HUES64 (cell line): ENCODE data around the gene TXLNA.

ENCODE experiments used
- H3K27ac ChIP-seq: 2 replicates; pipeline ENCODE4 v1.7.0; 2013; ENCODE audit warnings: low read depth, low read length, inconsistent platforms
- H3K27me3 ChIP-seq: 2 replicates; pipeline ENCODE4 v1.6.1; 2013; ENCODE audit warnings: mild to moderate bottlenecking, low read length; ENCODE audit not compliant: insufficient read depth
- H3K36me3 ChIP-seq: 2 replicates; pipeline ENCODE4 v1.6.1; 2013; ENCODE audit warnings: mild to moderate bottlenecking, low read length; ENCODE audit not compliant: insufficient read depth
- H3K4me1 ChIP-seq: 2 replicates; pipeline ENCODE4 v1.6.1; 2013; ENCODE audit warnings: mild to moderate bottlenecking, low read length, moderate library complexity; ENCODE audit not compliant: insufficient read depth
- H3K4me3 ChIP-seq: 2 replicates; pipeline ENCODE4 v1.5.1; 2013; ENCODE audit warnings: mild to moderate bottlenecking, low read length, moderate library complexity
- H3K9ac ChIP-seq: 2 replicates; pipeline ENCODE4 v1.6.1; 2013; ENCODE audit warnings: mild to moderate bottlenecking, low read depth, low read length
- H3K9me3 ChIP-seq: 2 replicates; pipeline ENCODE4 v1.6.1; 2013; ENCODE audit warnings: low read depth, low read length; ENCODE audit not compliant: insufficient read depth
- WGBS: fragments of 150-250, 120-280 bp; methylation state at CpG from one replicate; pipeline ENCODE4 v1.1.7; 2013; ENCODE audit warnings: missing lambda C conversion rate; 5-methylcytosine and 5-hydroxymethylcytosine counted together

The TXLNA gene

DNA sequence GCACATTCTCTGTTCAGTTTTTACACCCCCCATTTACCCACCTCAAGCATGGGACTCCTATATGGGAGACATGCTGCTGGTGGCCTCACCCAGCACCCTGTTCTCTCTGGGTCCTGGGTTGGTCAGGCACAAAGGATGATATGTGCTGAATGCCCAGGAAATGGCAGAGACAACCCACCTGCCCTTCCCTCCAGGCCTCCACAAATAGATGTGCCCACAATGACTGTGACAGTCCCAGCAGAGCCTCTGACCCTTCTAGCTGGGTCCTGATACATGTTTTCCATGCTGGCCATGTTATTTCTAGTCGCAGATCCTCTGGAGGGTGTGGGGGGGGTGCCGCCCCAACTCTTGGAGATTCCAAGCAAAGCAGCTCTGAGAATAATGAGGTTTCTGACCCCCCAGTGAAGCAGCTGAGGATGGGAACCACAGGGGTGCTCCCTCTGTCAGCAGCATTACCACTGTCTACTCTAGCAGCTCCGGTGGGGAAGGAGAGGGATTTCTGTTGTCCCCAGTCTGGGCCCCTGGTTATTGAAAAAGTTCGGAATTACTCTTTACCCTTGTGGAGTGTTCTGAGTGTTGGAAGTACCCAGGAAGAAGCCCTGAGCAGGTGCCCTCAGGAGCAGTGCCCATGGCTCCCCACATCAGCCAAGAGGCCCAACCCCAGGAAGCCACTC, 19.7 kb downstream of the TXLNA start:
- no peaks in the 10 kb centered on the region for H3K9me3 ChIP-seq
- H3K4me3 ChIP-seq: no peak overlapping the region; the same call in 1 of the 2 replicates
- H3K27me3 ChIP-seq: no peaks in the 10 kb centered on the region
- H3K9ac ChIP-seq: no peak overlapping the region
- 68% methylated on average over 4 of the region's 4 CpGs for WGBS
- peaks cover 44% of the 10 kb centered on the region for H3K36me3 ChIP-seq
- no peak overlapping the region; the same call in 1 of the 2 replicates for H3K27ac ChIP-seq
- peaks cover 22% of the 10 kb centered on the region for H3K4me1 ChIP-seq

DNA sequence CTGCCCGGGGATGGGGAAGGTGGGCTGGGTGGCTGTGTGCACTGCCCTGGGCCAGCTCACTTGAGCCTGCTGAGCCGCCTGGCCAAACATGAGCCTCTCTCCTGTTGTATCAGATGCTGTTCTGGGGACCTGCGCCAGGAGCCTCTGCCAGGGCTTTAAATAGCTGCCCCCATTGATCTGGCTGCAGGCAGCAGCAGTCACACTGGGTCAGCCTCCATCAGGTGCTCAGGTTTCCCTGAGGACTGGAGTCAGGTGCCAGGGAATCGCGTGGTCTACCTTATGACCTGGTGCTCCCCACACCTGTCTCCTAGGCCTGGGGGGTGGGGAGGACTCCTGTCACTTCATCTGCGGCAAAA, 20.2 kb downstream of the TXLNA start:
- WGBS: 52% methylated on average over 5 of the region's 6 CpGs
- Histone ChIP-seq H3K4me1 (peaks cover 22% of the 10 kb centered on the region), H3K9ac (no peak overlapping the region), H3K4me3 (peak overlapping the region; percentile 59), H3K36me3 (peaks cover 39% of the 10 kb centered on the region), H3K27ac (no peak overlapping the region; the same call in 1 of the 2 replicates), H3K27me3 (no peaks in the 10 kb centered on the region), H3K9me3 (no peaks in the 10 kb centered on the region)

DNA sequence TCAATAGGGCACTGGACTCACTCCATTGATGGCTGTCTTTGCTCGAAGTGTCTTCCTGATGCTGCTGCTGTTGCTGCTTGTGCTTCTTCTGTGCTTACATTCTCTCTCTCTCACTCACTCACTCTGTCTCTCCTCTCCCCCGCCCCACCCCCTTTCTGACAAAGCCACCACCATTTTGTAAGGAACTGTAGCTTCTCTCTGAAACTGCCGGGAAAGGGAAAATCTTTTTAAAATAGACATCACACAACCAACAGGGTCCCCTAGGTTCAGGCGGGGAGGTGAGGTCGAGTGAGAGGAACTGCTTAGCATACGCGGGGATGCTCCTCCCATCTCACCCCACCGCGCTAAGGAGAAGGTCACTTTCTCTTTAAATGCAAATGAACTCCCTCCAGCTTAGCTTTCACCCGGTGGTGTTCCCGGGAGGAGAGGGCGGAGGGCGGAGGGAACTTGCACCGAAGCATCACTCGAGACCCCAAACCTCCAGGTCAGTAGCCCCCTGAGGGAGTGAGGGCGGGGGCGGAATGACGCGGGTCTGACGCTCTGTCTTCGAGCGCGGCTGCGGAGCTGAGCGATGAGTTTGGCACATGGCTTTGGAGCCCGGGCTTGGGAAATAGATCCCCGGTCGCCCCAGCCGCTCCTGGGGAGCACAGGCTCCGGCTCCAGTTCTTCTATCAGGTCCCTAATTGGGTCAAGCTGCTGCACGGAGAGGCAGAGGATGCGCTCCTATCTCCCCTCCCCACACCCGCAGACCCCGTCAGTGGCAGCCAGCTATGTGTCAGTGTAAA, 20.9 kb downstream of the TXLNA start, which contains the start of gene CCDC28B:
CCDC28B (plus strand) TSS at position 370 of the 785 bp plus-strand sequence. CDS start 1,341 bp downstream, outside the sequence.
- WGBS: under 1% methylated on average over 29 of the region's 34 CpGs
- H3K36me3 ChIP-seq: peaks cover 32% of the 10 kb centered on the region
- H3K27ac ChIP-seq: peak within 1 kb of the TSS; percentile 71; the same call in 1 of the 2 replicates
- H3K27me3 ChIP-seq: no peaks in the 10 kb centered on the region
- peak within 1 kb of the TSS; percentile 45; the same call in 1 of the 2 replicates for H3K9ac ChIP-seq
- no peaks in the 10 kb centered on the region for H3K9me3 ChIP-seq
- peak within 1 kb of the TSS; percentile 59 for H3K4me3 ChIP-seq
- H3K4me1 ChIP-seq: peaks cover 22% of the 10 kb centered on the region

DNA sequence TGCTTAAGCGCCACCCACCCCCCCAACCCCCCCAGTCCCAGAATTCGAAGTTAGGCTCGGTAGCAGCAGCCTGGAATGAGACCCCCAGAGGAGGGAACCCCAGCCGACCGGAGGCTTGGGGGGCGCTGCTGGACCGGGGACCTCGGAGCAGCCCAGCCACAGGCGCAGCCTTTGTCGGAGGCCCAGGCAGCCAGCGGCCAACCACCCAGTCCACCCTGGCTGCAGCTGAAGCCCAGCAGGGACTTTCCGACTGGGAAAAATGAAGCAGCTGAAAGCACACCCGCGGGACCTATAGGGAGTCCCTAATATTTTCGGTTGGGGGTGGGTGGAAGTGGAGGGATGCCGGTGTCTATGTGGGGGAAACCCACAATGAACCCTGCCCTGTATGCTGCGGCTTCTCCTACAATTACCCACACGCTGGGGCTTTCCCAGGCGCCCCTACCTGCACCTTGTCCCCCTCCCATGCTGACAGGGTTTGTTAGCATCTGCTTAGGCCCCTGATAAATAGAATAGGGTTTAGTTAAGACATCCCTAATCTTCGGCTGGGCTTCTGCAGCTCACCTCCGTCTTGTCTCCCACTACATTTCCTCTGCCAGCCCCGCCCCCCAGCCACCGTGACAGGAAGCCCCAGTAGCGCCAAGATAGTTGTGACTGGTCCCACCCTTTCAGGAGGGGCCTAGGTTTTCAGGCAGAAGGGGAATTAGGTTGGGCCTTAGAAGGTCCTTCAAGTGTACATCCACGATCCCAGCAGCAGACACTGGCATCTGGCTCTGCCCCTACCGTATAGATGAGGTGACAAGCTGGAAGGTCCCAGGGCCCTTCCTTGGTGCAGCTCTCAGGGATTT, 21.8 kb downstream of the TXLNA start:
- Histone ChIP-seq H3K4me1 (peaks cover 22% of the 10 kb centered on the region), H3K9me3 (no peaks in the 10 kb centered on the region), H3K9ac (no peak overlapping the region), H3K4me3 (peak overlapping the region; percentile 59), H3K36me3 (peaks cover 24% of the 10 kb centered on the region), H3K27ac (no peak overlapping the region), H3K27me3 (no peaks in the 10 kb centered on the region)
- WGBS: 6% methylated on average over 25 of the region's 26 CpGs

DNA sequence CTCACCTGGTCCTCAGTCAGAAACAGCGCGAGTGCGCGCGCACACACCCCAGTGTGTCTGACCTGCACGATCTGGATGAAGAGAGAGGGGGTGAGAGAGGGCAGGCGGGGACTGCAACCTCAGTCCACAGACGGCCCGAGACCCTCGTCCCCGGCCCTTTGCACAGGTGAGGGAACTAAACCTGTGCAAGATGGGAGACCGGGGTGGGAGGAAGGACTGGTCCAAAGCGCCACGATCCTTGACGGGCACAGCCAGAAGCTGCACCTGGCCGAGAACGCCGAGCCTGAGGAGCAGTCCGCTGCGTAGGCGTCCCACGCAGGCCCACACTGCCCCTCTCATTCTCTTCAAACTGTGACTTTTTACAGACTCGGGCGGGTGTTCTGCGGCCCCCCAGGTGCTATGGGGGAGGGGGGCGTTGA, 25.5 kb downstream of the TXLNA start:
- Histone ChIP-seq H3K36me3 (0 out of 2 replicates have a peak, but pooled peaks cover 7% of the 10 kb centered on the region), H3K4me1 (peaks cover 5% of the 10 kb centered on the region; the same call in 1 of the 2 replicates), H3K27me3 (no peaks in the 10 kb centered on the region), H3K27ac (no peak overlapping the region), H3K4me3 (peak overlapping the region; percentile 88), H3K9me3 (no peaks in the 10 kb centered on the region), H3K9ac (peak overlapping the region; percentile 42)
- WGBS: 45% methylated on average over 26 of the region's 26 CpGs

DNA sequence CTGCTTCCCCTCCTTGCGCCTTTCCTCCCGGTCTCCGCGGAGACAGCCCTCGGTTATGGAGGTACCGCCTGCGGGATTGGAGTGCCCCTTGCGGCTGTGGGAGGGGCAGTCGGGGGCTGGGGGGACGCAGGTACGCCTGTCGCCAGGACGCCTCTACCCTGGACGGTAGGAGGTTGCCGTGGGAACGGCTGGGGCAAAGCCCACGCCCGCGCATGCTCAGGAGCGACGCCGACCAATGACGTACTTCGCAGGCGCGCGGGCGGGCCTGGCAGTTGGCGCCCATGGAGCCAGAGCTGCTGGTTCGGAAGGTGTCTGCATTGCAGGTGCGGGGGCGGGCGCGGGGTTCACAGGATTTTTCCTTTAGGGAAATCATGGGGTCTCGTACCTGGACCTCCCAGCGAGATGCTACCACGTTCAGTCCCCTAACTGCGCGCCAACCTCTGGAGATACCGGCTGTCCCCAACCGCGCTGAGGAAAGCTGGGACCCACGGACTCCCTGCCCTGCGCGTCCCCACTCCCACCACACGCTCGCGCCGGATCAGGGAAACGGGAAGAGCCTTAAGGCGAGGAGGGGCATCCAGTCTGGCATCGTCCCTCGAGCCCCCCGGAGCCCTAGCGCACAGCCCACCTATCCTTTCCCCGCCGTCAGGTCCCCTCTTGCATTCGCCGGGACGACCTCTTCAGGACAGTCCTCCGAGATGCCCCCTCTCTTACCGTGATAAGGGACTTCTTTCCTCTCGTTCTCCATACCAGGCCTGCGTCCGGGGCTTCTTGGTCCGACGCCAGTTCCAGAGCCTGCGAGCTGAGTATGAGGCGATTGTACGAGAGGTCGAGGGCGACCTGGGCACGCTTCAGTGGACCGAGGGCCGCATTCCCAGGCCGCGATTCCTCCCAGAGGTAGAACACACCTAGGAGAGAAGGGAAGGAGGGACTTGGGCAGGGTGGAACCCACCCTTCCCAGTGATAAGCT, 26.2 kb downstream of the TXLNA start, which contains the start of gene IQCC:
IQCC (plus strand) TSS at position 271 of the 970 bp plus-strand sequence; CDS start at position 282, 11 bp downstream.
- H3K4me1 ChIP-seq: peaks cover 4% of the 10 kb centered on the region; the same call in 1 of the 2 replicates
- H3K9me3 ChIP-seq: no peaks in the 10 kb centered on the region
- H3K27me3 ChIP-seq: no peaks in the 10 kb centered on the region
- 3% methylated on average over 77 of the region's 77 CpGs for WGBS
- H3K4me3 ChIP-seq: peak within 1 kb of the TSS; percentile 88
- H3K36me3 ChIP-seq: 0 out of 2 replicates have a peak, but pooled peaks cover 7% of the 10 kb centered on the region
- H3K27ac ChIP-seq: no peak within 1 kb of the TSS
- peak within 1 kb of the TSS; percentile 87 for H3K9ac ChIP-seq

DNA sequence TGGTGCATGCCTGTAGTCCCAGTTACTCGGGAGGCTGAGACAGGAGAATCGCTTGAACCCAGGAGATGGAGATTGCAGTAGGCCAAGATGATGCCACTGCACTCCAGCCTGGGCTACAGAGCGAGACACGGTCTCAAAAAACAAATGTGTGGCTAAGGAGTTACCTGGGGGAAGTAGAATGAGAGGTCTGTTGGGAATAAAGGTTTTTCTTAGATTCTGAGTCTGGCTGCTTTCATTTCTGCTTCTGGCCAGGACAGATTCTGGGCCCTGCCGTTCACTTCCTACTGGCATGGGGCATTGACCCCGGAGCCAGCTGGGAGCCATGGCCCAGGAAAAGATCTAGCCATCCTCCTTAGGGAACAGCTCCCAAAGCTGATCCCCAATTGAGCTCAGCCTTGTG, 29.0 kb downstream of the TXLNA start:
- 95% methylated on average over 6 of the region's 6 CpGs for WGBS
- H3K36me3 ChIP-seq: 0 out of 2 replicates have a peak, but pooled peaks cover 7% of the 10 kb centered on the region
- H3K9ac ChIP-seq: no peak overlapping the region
- no peaks in the 10 kb centered on the region for H3K27me3 ChIP-seq
- no peak overlapping the region for H3K27ac ChIP-seq
- H3K4me1 ChIP-seq: no peaks in the 10 kb centered on the region; the same call in 1 of the 2 replicates
- H3K4me3 ChIP-seq: no peak overlapping the region
- no peaks in the 10 kb centered on the region for H3K9me3 ChIP-seq

DNA sequence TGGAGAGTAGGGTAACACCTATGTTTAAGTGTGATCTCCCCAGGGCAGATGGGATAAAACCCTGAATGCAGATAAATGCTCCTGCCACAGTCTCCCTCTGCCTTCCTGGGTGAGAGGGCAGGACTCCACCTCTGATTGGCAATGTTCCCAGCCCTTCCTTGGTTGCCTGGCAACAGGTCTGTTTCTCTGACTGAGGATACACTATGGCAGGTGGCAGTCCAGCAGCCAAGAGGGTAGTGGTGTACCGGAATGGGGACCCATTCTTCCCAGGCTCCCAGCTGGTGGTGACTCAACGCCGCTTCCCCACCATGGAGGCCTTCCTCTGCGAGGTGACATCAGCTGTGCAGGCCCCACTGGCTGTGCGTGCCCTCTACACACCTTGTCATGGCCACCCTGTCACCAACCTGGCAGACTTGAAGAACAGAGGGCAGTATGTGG, 29.4 kb downstream of the TXLNA start, which contains the start of gene DCDC2B:
DCDC2B (plus strand) TSS at position 199 of the 438 bp plus-strand sequence; CDS start at position 204, 5 bp downstream.
- no peaks in the 10 kb centered on the region for H3K27me3 ChIP-seq
- no peak within 1 kb of the TSS for H3K9ac ChIP-seq
- 0 out of 2 replicates have a peak, but pooled peaks cover 7% of the 10 kb centered on the region for H3K36me3 ChIP-seq
- H3K4me3 ChIP-seq: no peak within 1 kb of the TSS
- H3K9me3 ChIP-seq: no peaks in the 10 kb centered on the region
- WGBS: 91% methylated on average over 5 of the region's 5 CpGs
- no peak within 1 kb of the TSS for H3K27ac ChIP-seq
- no peaks in the 10 kb centered on the region; the same call in 1 of the 2 replicates for H3K4me1 ChIP-seq

DNA sequence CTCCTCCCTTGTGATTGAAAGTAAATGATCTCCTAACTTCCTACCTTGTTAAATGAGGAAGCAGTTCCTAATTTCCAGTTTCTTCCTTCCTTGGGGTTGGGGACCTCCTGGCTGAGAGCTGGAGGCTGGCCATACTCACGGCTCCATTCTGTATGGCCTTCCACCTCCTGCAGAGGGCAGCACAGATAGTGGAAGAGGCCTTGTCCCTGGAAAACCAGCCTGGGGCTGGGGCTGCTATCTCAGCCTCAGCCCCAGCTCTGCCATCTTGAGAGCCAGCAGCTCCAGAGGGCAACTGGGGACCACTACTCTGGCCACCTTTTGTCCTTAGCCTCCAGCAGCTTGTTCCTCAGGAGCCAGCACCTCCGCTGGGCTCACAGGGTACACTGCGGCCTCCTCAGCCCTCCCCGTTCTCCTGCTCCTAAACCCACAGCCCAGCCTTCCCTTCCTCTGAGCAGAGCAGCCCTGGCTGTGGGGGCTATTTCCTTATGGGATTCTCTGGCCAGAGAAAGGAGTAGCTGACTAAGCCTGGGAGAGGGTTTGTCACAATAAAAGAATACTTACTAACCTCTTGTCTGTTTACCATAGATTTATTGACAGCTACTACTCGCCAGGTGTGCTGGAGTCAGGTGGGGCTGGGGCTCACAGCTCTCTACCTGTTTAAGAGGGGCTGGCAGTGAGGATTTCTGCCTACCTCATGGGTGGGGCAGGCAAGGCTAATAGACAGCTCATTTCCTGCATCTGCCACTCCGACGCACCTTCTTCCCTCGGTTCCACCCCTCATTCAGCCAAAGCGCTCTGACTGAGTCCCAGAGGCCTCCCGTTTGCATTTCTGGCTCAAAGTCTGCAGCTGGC, 36.4 kb downstream of the TXLNA start:
- H3K36me3 ChIP-seq: peaks cover 33% of the 10 kb centered on the region
- no peaks in the 10 kb centered on the region for H3K27me3 ChIP-seq
- H3K4me3 ChIP-seq: no peak overlapping the region
- no peak overlapping the region for H3K9ac ChIP-seq
- WGBS: 91% methylated on average over 10 of the region's 10 CpGs
- no peaks in the 10 kb centered on the region for H3K9me3 ChIP-seq
- H3K27ac ChIP-seq: no peak overlapping the region
- H3K4me1 ChIP-seq: peaks cover 2% of the 10 kb centered on the region; the same call in 1 of the 2 replicates
